H1 (cell line): ENCODE results near the gene RIN3. TPM values are rescaled to one million over a fixed set of nuclear protein-coding genes. Genes with fewer than 3 reads are reported as not detected.

ENCODE experiments used
- CTCF ChIA-PET: fragments of 300-600 bp; sonication (Branson Sonifier 250); formaldehyde crosslinking; loops from one replicate; lab custom pipeline; 2021; ENCODE audit not compliant: partially characterized antibody; lab: Charles Lee
- POLR2A ChIA-PET: fragments of 300-600 bp; sonication (Branson Sonifier 250); formaldehyde crosslinking; loops from one replicate; lab custom pipeline; 2021; ENCODE audit warnings: inconsistent platforms; ENCODE audit not compliant: partially characterized antibody; lab: Charles Lee
- DNase-seq, 2 experiments: peaks; one replicate each; pipeline versions ENCODE4 v3.0.0 to v3.0.0-alpha.2; 2010 to 2022; ENCODE audit warnings: low spot score in 2 of 2, low read depth in 1 of 2, mixed read lengths in 1 of 2
- FAIRE-seq: peaks from 2 replicates; lab custom pipeline; 2011; peaks lifted over from hg19 to GRCh38; lab: Jason Lieb, UNC
- H2AFZ ChIP-seq: 2 replicates; pipeline ENCODE4 v1.8.1; 2012; ENCODE audit warnings: low read length, inconsistent platforms
- H2AK5ac ChIP-seq: 2 replicates; pipeline ENCODE4 v1.6.1; 2013; ENCODE audit warnings: low read depth, low read length
- H2BK120ac ChIP-seq: replicated peaks from 2 replicates; pipeline ENCODE3; 2013; ENCODE audit warnings: low read depth, low read length, inconsistent platforms
- H2BK12ac ChIP-seq: 2 replicates; pipeline ENCODE4 v1.6.1; 2013; ENCODE audit warnings: low read depth, low read length
- H2BK15ac ChIP-seq: 2 replicates; pipeline ENCODE4 v1.6.1; 2013; ENCODE audit warnings: low read length
- H2BK20ac ChIP-seq: 2 replicates; pipeline ENCODE4 v1.6.1; 2013; ENCODE audit warnings: low read length
- H2BK5ac ChIP-seq: 2 replicates; pipeline ENCODE4 v1.6.1; 2013; ENCODE audit warnings: low read depth, low read length
- H3K14ac ChIP-seq: 2 replicates; pipeline ENCODE4 v1.6.1; 2013; ENCODE audit warnings: inconsistent platforms; ENCODE audit not compliant: insufficient read length
- H3K18ac ChIP-seq: 2 replicates; pipeline ENCODE4 v1.6.1; 2013; ENCODE audit warnings: low read length; ENCODE audit errors: extremely low read depth
- H3K23ac ChIP-seq: 2 replicates; pipeline ENCODE4 v1.6.1; 2013; ENCODE audit warnings: inconsistent platforms; ENCODE audit not compliant: insufficient read length
- H3K23me2 ChIP-seq: 2 replicates; pipeline ENCODE4 v1.6.1; 2013; ENCODE audit warnings: low read depth, low read length
- H3K27ac ChIP-seq: 2 replicates; pipeline ENCODE4 v1.6.1; 2011; ENCODE audit warnings: low read depth, low read length, inconsistent platforms
- H3K27me3 ChIP-seq, 4 experiments: replicated peaks in 1 of 4; 1 replicate in 1 of 4; 2 replicates in 3 of 4; pipeline versions ENCODE4 v1.6.1 to v1.8.1; 2011 to 2013; ENCODE audit warnings: low read length in 3 of 4, mild to moderate bottlenecking in 3 of 4, inconsistent platforms in 2 of 4, mixed read lengths in 2 of 4, moderate library complexity in 1 of 4; ENCODE audit not compliant: control insufficient read depth in 3 of 4, insufficient read depth in 3 of 4; ENCODE audit errors: extremely low read depth in 1 of 4
- H3K36me3 ChIP-seq, 4 experiments: 2 replicates each; pipeline versions ENCODE4 v1.6.1 to v1.8.1; 2011 to 2013; ENCODE audit warnings: mild to moderate bottlenecking in 4 of 4, low read length in 3 of 4, moderate library complexity in 2 of 4, control low read depth in 1 of 4, inconsistent platforms in 1 of 4; ENCODE audit not compliant: insufficient read depth in 4 of 4, control insufficient read depth in 2 of 4
- H3K4ac ChIP-seq: replicated peaks from 2 replicates; pipeline ENCODE3; 2013; ENCODE audit warnings: low read length, low read depth, mixed read lengths, inconsistent platforms; ENCODE audit not compliant: insufficient read length
- H3K4me1 ChIP-seq, 4 experiments: replicated peaks in 1 of 4; 1 replicate in 1 of 4; 2 replicates in 3 of 4; pipeline versions ENCODE4 v1.6.1 to v1.8.1; 2011 to 2013; ENCODE audit warnings: low read length in 3 of 4, inconsistent platforms in 2 of 4, mixed read lengths in 1 of 4; ENCODE audit not compliant: insufficient read depth in 4 of 4, control insufficient read depth in 3 of 4
- H3K4me2 ChIP-seq, 2 experiments: 2 replicates each; pipeline versions ENCODE4 v1.6.1 to v1.8.1; 2011 to 2013; ENCODE audit warnings: low read depth in 2 of 2, low read length in 2 of 2, control low read depth in 1 of 2, inconsistent platforms in 1 of 2, mild to moderate bottlenecking in 1 of 2; ENCODE audit not compliant: insufficient read depth in 1 of 2
- H3K4me3 ChIP-seq, 4 experiments: fragments of 200-600, 300-600 bp in 1 of 4; sonication (generic), shearing (Covaris generic), sonication (Bioruptor Twin) in 1 of 4; 2 replicates each; pipeline versions ENCODE4 v1.5.1 to v1.8.1; 2011 to 2016; ENCODE audit warnings: low read length in 4 of 4, low read depth in 3 of 4, control low read depth in 2 of 4, inconsistent platforms in 2 of 4, mild to moderate bottlenecking in 2 of 4, mixed read lengths in 1 of 4, moderate library complexity in 1 of 4; ENCODE audit not compliant: insufficient read depth in 2 of 4; ENCODE audit errors: extremely low read depth in 1 of 4
- H3K56ac ChIP-seq: replicated peaks from 2 replicates; pipeline ENCODE3; 2013; ENCODE audit warnings: low read depth, mild to moderate bottlenecking, mixed read lengths, low read length, inconsistent platforms; ENCODE audit not compliant: insufficient read length
- H3K79me1 ChIP-seq: 2 replicates; pipeline ENCODE4 v1.6.1; 2013; ENCODE audit warnings: low read depth, low read length, control low read depth
- H3K79me2 ChIP-seq, 2 experiments: 2 replicates each; pipeline versions ENCODE4 v1.6.1 to v1.8.1; 2012 to 2013; ENCODE audit warnings: low read length in 2 of 2, mild to moderate bottlenecking in 2 of 2, inconsistent platforms in 1 of 2; ENCODE audit not compliant: insufficient read depth in 2 of 2, control insufficient read depth in 1 of 2
- H3K9ac ChIP-seq, 4 experiments: replicated peaks in 1 of 4; 1 replicate in 1 of 4; 2 replicates in 3 of 4; pipeline versions ENCODE4 v1.6.1 to v1.8.1; 2011 to 2013; ENCODE audit warnings: low read depth in 3 of 4, low read length in 3 of 4, control low read depth in 2 of 4, mild to moderate bottlenecking in 2 of 4, moderate library complexity in 2 of 4, inconsistent platforms in 1 of 4; ENCODE audit errors: extremely low read depth in 1 of 4
- H3K9me3 ChIP-seq, 2 experiments: 2 replicates each; pipeline versions ENCODE4 v1.6.1 to v1.8.1; 2012 to 2013; ENCODE audit warnings: mild to moderate bottlenecking in 2 of 2, moderate library complexity in 2 of 2, control low read depth in 1 of 2, inconsistent platforms in 1 of 2, low read depth in 1 of 2, low read length in 1 of 2, mixed read lengths in 1 of 2; ENCODE audit not compliant: insufficient read depth in 2 of 2
- H4K20me1 ChIP-seq, 2 experiments: replicated peaks in 1 of 2; 2 replicates each; pipeline versions ENCODE3 to v1.8.1; 2011 to 2013; ENCODE audit warnings: inconsistent platforms in 2 of 2, low read length in 2 of 2, mild to moderate bottlenecking in 1 of 2; ENCODE audit not compliant: insufficient read depth in 2 of 2, control insufficient read depth in 1 of 2
- H4K5ac ChIP-seq: 2 replicates; pipeline ENCODE4 v1.6.1; 2013; ENCODE audit warnings: low read length, low read depth, mixed read lengths, inconsistent platforms; ENCODE audit not compliant: insufficient read length
- H4K8ac ChIP-seq: 2 replicates; pipeline ENCODE4 v1.8.0; 2013; ENCODE audit warnings: mild to moderate bottlenecking, moderate library complexity, low read length, inconsistent platforms; ENCODE audit not compliant: insufficient read depth; ENCODE audit errors: extremely low read depth
- H4K91ac ChIP-seq: replicated peaks from 2 replicates; pipeline ENCODE3; 2013; ENCODE audit warnings: low read length, mixed read lengths, inconsistent platforms; ENCODE audit not compliant: insufficient read length
- BCL11A ChIP-seq, 2 experiments: IDR thresholded peaks; one replicate each; pipeline ENCODE4 v1.6.1; 2011; ENCODE audit warnings: low read depth in 2 of 2, low read length in 2 of 2, mild to moderate bottlenecking in 2 of 2
- BRCA1 ChIP-seq: IDR thresholded peaks from 2 replicates; pipeline ENCODE4 v1.6.1; 2012; ENCODE audit warnings: low read depth, low read length, improper control_type of control experiment
- CBX8 ChIP-seq: fragments of 300-800, 300-1000 bp; sonication (generic); IDR thresholded peaks from 2 replicates; pipeline ENCODE4 v1.7.1; 2016; ENCODE audit warnings: low read depth, low read length, borderline replicate concordance
- CHD1 ChIP-seq: IDR thresholded peaks from 2 replicates; pipeline ENCODE4 v1.6.1; 2012; ENCODE audit warnings: low read depth, low read length, improper control_type of control experiment
- CTBP2 ChIP-seq: IDR thresholded peaks from 2 replicates; pipeline ENCODE4 v1.7.0; 2011; ENCODE audit warnings: borderline replicate concordance, mild to moderate bottlenecking, moderate library complexity, mixed read lengths, low read length; ENCODE audit not compliant: insufficient read depth, insufficient read length
- HDAC6 ChIP-seq: IDR thresholded peaks from one replicate; pipeline ENCODE4 v1.7.1; 2012; ENCODE audit warnings: low read depth, mild to moderate bottlenecking, inconsistent platforms, low read length, moderate library complexity
- KDM4A ChIP-seq: IDR thresholded peaks from one replicate; pipeline ENCODE4 v1.7.1; 2012; ENCODE audit warnings: low read depth, mild to moderate bottlenecking, moderate library complexity, low read length, inconsistent platforms; ENCODE audit not compliant: severe bottlenecking
- KDM5A ChIP-seq: fragments of 200-600 bp; IDR thresholded peaks from 2 replicates; pipeline ENCODE4 v1.7.1; 2012; ENCODE audit warnings: mild to moderate bottlenecking, low read length, inconsistent platforms, mixed read lengths
- NRF1 ChIP-seq: IDR thresholded peaks from 2 replicates; pipeline ENCODE4 v1.6.1; 2011; ENCODE audit warnings: mild to moderate bottlenecking, low read depth, low read length, improper control_type of control experiment
- RXRA ChIP-seq: IDR thresholded peaks from 2 replicates; pipeline ENCODE4 v1.6.1; 2011; ENCODE audit warnings: low read depth, mild to moderate bottlenecking, low read length, moderate library complexity; ENCODE audit not compliant: insufficient read depth
- SIX5 ChIP-seq: IDR thresholded peaks from 2 replicates; pipeline ENCODE4 v1.6.1; 2011; ENCODE audit warnings: mild to moderate bottlenecking, low read depth, low read length
- SP4 ChIP-seq: IDR thresholded peaks from 2 replicates; pipeline ENCODE4 v1.6.1; 2012; ENCODE audit warnings: low read length, inconsistent platforms
- WGBS, 2 experiments: shearing (Covaris generic) in 1 of 2; methylation state at CpG; one replicate each; pipeline versions ENCODE4 v1.1.6 to v1.1.7; 2013 to 2015; ENCODE audit warnings: low lambda C conversion rate in 2 of 2, mixed read lengths in 2 of 2, inconsistent platforms in 1 of 2, low coverage in 1 of 2, missing lambda C conversion rate in 1 of 2; ENCODE audit not compliant: insufficient replicate concordance in 2 of 2, insufficient coverage in 1 of 2, insufficient read length in 1 of 2; ENCODE audit errors: extremely low coverage in 1 of 2, missing lambda C conversion rate in 1 of 2; 5-methylcytosine and 5-hydroxymethylcytosine counted together
- polyA plus RNA-seq, 7 experiments: library from polyadenylated mRNA; depleted of rRNA in 3 of 7; stranded (reverse) in 5 of 7; unstranded in 2 of 7; fragments of >200 nt in 5 of 7; fragments of 200-250 nt in 2 of 7; gene quantifications; 1 replicate in 5 of 7; 2 replicates in 1 of 7; 4 replicates in 1 of 7; pipeline versions ENCODE4 v1.2.1 to v1.2.3, GENCODE V29; 2011 to 2013; ENCODE audit warnings: missing spikeins in 2 of 7, mixed read lengths in 2 of 7
- total RNA-seq: library from RNA; stranded (reverse); fragmentation: NEBNext Ultra II Directional; extraction: Animal tissue kit (Norgen Biotek cat#: 25700); gene quantifications from 2 replicates; pipeline ENCODE4 v1.2.1, GENCODE V29; 2021
- TF ChIP-seq, protein P1 (sequence below): IDR thresholded peaks from 2 replicates; pipeline ENCODE4 v1.6.1; 2011; ENCODE audit warnings: low read depth, mild to moderate bottlenecking, low read length; ENCODE audit not compliant: insufficient read depth

The RIN3 gene
- total and polyA plus RNA-seq, 2 of the 8 experiments (the other 6 are each of a cell fraction or from before 2014, with no cell fraction given) = 0.59 to 1.5 TPM

DNA sequence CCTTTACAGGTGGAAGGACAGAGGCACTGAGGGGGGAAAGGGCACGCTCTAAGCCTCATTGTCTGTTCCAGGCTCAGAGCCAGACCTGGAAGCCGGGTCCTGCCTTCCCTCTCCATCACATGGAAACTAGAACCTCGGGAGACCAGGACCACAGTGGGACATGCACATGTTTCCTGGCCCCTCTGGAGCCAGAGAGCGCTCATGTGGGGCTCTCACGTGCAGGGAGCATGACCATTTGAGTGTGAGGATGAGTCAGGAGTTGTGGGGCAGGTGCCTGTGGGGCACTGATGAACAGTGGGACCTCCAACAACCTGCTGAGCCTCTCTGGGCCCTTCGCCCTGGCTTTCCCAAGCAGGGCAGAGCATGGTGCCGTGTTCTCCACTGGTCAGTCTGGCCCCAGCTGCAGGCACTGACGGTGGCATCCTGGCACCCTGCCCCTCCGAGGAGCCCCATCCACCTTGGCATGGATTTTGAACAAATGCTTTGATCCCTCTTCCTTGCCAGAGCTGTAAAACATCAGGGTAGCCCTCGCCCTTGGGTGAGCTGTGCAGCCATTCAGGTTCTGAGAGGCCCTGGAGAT, 100.2 kb downstream of the RIN3 start:
- Histone ChIP-seq H3K4me1 (no peaks in the 10 kb centered on the region), H4K20me1 (no peaks in the 10 kb centered on the region), H3K18ac (peak overlapping the region; percentile 48; the same call in 1 of the 2 replicates), H2BK5ac (no peak overlapping the region), H3K9me3 (no peaks in the 10 kb centered on the region), H4K5ac (no peak overlapping the region), H2AFZ (no peak overlapping the region), H3K79me1 (no peaks in the 10 kb centered on the region), H2BK15ac (no peak overlapping the region), H3K27me3 (no peaks in the 10 kb centered on the region), H4K8ac (no peak overlapping the region), H3K14ac (no peak overlapping the region), H3K4me3 (no peak overlapping the region), H3K36me3 (no peaks in the 10 kb centered on the region), H2BK20ac (no peak overlapping the region), H2AK5ac (no peak overlapping the region), H3K9ac (no peak overlapping the region), H3K4me2 (no peak overlapping the region), H3K79me2 (no peaks in the 10 kb centered on the region), H3K27ac (no peak overlapping the region), H3K23ac (no peak overlapping the region), H2BK120ac (no peak overlapping the region), H3K23me2 (no peaks in the 10 kb centered on the region), H3K4ac (no peak overlapping the region), H2BK12ac (peak overlapping the region; percentile 39; the same call in 1 of the 2 replicates), H4K91ac (no peak overlapping the region), H3K56ac (no peak overlapping the region)
- WGBS, 2 experiments = 86% methylated on average over 10 of the region's 10 CpGs; no CpG with 5 or more reads in 1 of the 2 experiments
- no peak for DNase-seq
- no peak for FAIRE-seq
- CTCF ChIA-PET = interaction anchor here (0.6 to 4.6 kb wide), 38 partner anchors 10 to 283 kb away, joined by 3 to 38 read pairs (median 4); no protein-coding TSS in a partner anchor
- POLR2A ChIA-PET = interaction anchor here (1.0 kb wide), 1 partner anchor 17 kb away, joined by 3 read pairs; no protein-coding TSS in a partner anchor
- no peak for TF ChIP-seq CBX8
- no peak for TF ChIP-seq KDM4A
- no peak for TF ChIP-seq HDAC6
- TF ChIP-seq NRF1 = no peak
- no peak for TF ChIP-seq KDM5A
- no peak for TF ChIP-seq SP4
- no peak for TF ChIP-seq CHD1
- TF ChIP-seq SIX5 = no peak
- TF ChIP-seq BCL11A (IDR thresholded peaks at IDR 0.05; ENCODE audit: low read depth in 2 of 2, low read length in 2 of 2) = no peak
- TF ChIP-seq BRCA1 = no peak
- no peak for TF ChIP-seq CTBP2
- TF ChIP-seq, protein P1, sequence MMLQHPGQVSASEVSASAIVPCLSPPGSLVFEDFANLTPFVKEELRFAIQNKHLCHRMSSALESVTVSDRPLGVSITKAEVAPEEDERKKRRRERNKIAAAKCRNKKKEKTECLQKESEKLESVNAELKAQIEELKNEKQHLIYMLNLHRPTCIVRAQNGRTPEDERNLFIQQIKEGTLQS = no peak
- no peak for TF ChIP-seq RXRA
